Stimulated activated CD4-positive, alpha-beta T cell treated with anti-CD3 and anti-CD28 coated beads, Interleukin-12 subunit alpha, Interleukin-12 subunit beta, amount 100 ng/mL, for 48 hours (primary cell): Measurements from ENCODE around the gene GRK1.
"Not testable (repeated sequence)": the region's sequence is repeated elsewhere in the genome, so short reads cannot be mapped to it uniquely, and the experiment has no call there.

Experiments used
- DNase-seq, 3 donors: peaks; one replicate each; pipeline ENCODE4 v3.0.0-alpha.2; 2020; ENCODE audit warnings: low read depth in 2 of 3, low spot score in 1 of 3

The GRK1 gene

GRCh38 chr13:113742445-113743120 lies 75.6 kb downstream of the GRK1 start:
- no peak for DNase-seq

- no peak for DNase-seq
Measured at GRCh38 chr13:113743366-113744195, 76.6 kb downstream of the GRK1 start.

- DNase-seq: no peak
Measured at GRCh38 chr13:113744197-113745000, 77.4 kb downstream of the GRK1 start.

- no peak for DNase-seq
Measured at GRCh38 chr13:113745059-113745458, 78.0 kb downstream of the GRK1 start.

GRCh38 chr13:113745500-113746142 lies 78.6 kb downstream of the GRK1 start:
- not testable (repeated sequence) for DNase-seq

- DNase-seq: no peak
Measured at GRCh38 chr13:113746143-113746525, 79.1 kb downstream of the GRK1 start.

- no peak for DNase-seq
Measured at GRCh38 chr13:113746671-113747070, 79.7 kb downstream of the GRK1 start.

- no peak for DNase-seq
Measured at GRCh38 chr13:113747291-113747833, 80.3 kb downstream of the GRK1 start.

GRCh38 chr13:113748101-113748861 lies 81.3 kb downstream of the GRK1 start:
- no peak for DNase-seq

- no peak for DNase-seq
Measured at GRCh38 chr13:113748862-113749451, 81.9 kb downstream of the GRK1 start.

- DNase-seq: no peak
Measured at GRCh38 chr13:113749507-113749906, 82.5 kb downstream of the GRK1 start.

GRCh38 chr13:113749967-113750366 lies 82.9 kb downstream of the GRK1 start:
- no peak for DNase-seq

GRCh38 chr13:113750554-113751399 lies 83.8 kb downstream of the GRK1 start:
- no peak for DNase-seq

GRCh38 chr13:113751491-113751890 lies 84.5 kb downstream of the GRK1 start:
- DNase-seq: no peak

- DNase-seq: not testable (repeated sequence)
Measured at GRCh38 chr13:113752211-113752986, 85.4 kb downstream of the GRK1 start.

- DNase-seq: no peak
Measured at GRCh38 chr13:113753171-113753570, 86.2 kb downstream of the GRK1 start.

- no peak for DNase-seq
Measured at GRCh38 chr13:113754242-113754641, 87.2 kb downstream of the GRK1 start.

GRCh38 chr13:113754691-113755090 lies 87.7 kb downstream of the GRK1 start:
- no peak for DNase-seq
